GM19372 (cell line): Measurements from ENCODE around the gene PIP5K1A.
"Not testable (repeated sequence)": the region's sequence is repeated elsewhere in the genome, so short reads cannot be mapped to it uniquely, and the experiment has no call there.

Source experiments
- ATAC-seq: cut with Tn5 transposase; IDR thresholded peaks from one replicate; pipeline ENCODE4 v1.9.1; 2021; ENCODE audit warnings: mild to moderate bottlenecking, low read depth, moderate library complexity; ENCODE audit not compliant: unreplicated experiment

PIP5K1A gene

GRCh38 chr1:151198254-151199127 lies at the start of gene PIP5K1A:
PIP5K1A (plus strand) TSS chr1:151198552; CDS start chr1:151198997, 445 bp downstream.
- ATAC-seq, result peak; percentile 89

- ATAC-seq, result peak; percentile 69
Observed at GRCh38 chr1:151156515-151156819, 41.9 kb upstream of the PIP5K1A start, which contains the start of gene TNFAIP8L2. TNFAIP8L2 (plus strand) TSS chr1:151156649; CDS start chr1:151158698, 2,049 bp downstream.

- ATAC-seq, result no peak
Observed at GRCh38 chr1:151157067-151157531, 41.3 kb upstream of the PIP5K1A start.

- no peak for ATAC-seq
Observed at GRCh38 chr1:151158326-151158725, 40.0 kb upstream of the PIP5K1A start.

- no peak for ATAC-seq
Observed at GRCh38 chr1:151158751-151159251, 39.6 kb upstream of the PIP5K1A start.

GRCh38 chr1:151159373-151159772 lies 39.0 kb upstream of the PIP5K1A start:
- ATAC-seq, result no peak

GRCh38 chr1:151164732-151165280 lies 33.5 kb upstream of the PIP5K1A start:
- ATAC-seq, result no peak

- ATAC-seq, result no peak
Observed at GRCh38 chr1:151165281-151165737, 33.0 kb upstream of the PIP5K1A start.

- ATAC-seq, result peak; percentile 92
Observed at GRCh38 chr1:151165738-151166504, 32.4 kb upstream of the PIP5K1A start, which contains the start of the genes LYSMD1 and SCNM1. LYSMD1 (minus strand) TSS chr1:151165902; CDS start chr1:151165258, 644 bp downstream. SCNM1 (plus strand) TSS chr1:151166144; CDS start chr1:151166153, 9 bp downstream.

- ATAC-seq, result no peak
Observed at GRCh38 chr1:151166505-151166956, 31.8 kb upstream of the PIP5K1A start.

- ATAC-seq, result no peak
Observed at GRCh38 chr1:151167116-151167515, 31.2 kb upstream of the PIP5K1A start.

GRCh38 chr1:151171190-151171589 lies 27.2 kb upstream of the PIP5K1A start:
- no peak for ATAC-seq

- no peak for ATAC-seq
Observed at GRCh38 chr1:151175041-151175741, 23.2 kb upstream of the PIP5K1A start.

GRCh38 chr1:151175863-151176262 lies 22.5 kb upstream of the PIP5K1A start, which contains the start of gene TMOD4:
TMOD4 (minus strand) TSS chr1:151175981; CDS start chr1:151174875, 1,106 bp downstream.
- ATAC-seq, result no peak

GRCh38 chr1:151176514-151177045 lies 21.8 kb upstream of the PIP5K1A start:
- ATAC-seq, result no peak

- no peak for ATAC-seq
Observed at GRCh38 chr1:151184211-151184610, 14.1 kb upstream of the PIP5K1A start.

- no peak for ATAC-seq
Observed at GRCh38 chr1:151187205-151187604, 11.1 kb upstream of the PIP5K1A start.

- not testable (repeated sequence) for ATAC-seq
Observed at GRCh38 chr1:151188667-151189066, 9.7 kb upstream of the PIP5K1A start.

GRCh38 chr1:151189637-151190445 lies 8.5 kb upstream of the PIP5K1A start, which contains the start of gene VPS72:
VPS72 (minus strand) TSS chr1:151190197; CDS start chr1:151190121, 76 bp downstream.
- ATAC-seq, result peak; percentile 95
